IMR-90 (cell line): ENCODE measurements around the gene CAPZA2. TPM values are rescaled to one million over a fixed set of nuclear protein-coding genes. Genes with fewer than 3 reads are reported as not detected.

Source experiments
- ATAC-seq: fragments of 200-7000 bp; cut with Tn5 transposase; 2 replicates; pipeline ENCODE4 v1.9.1; 2020; ENCODE audit warnings: low read depth, mild to moderate bottlenecking, moderate library complexity
- BruUV-seq: library from RNA; stranded (reverse); fragments of 400-500 nt; replicated peaks from 2 replicates; lab custom pipeline; 2021; lab: Mats Ljungman, UMichigan
- CTCF ChIA-PET: fragments of 300-600 bp; formaldehyde crosslinking; extraction: SDS; loops from one replicate; lab custom pipeline; 2021; ENCODE audit warnings: antibody characterized with exemption; lab: Yijun Ruan, JAX
- POLR2A ChIA-PET: fragments of 300-600 bp; sonication (Branson Sonifier 250); formaldehyde crosslinking; loops from one replicate; lab custom pipeline; 2022; ENCODE audit warnings: antibody characterized with exemption; ENCODE audit not compliant: unreplicated experiment; lab: Charles Lee
- DNase-seq: peaks from one replicate; pipeline ENCODE4 v3.0.0; 2013
- H2AFZ ChIP-seq: replicated peaks from 2 replicates; pipeline ENCODE3; 2013; ENCODE audit warnings: low read length, mild to moderate bottlenecking; ENCODE audit not compliant: poor library complexity
- H2AK5ac ChIP-seq: 2 replicates; pipeline ENCODE4 v1.6.1; 2013; ENCODE audit warnings: low read depth, low read length, inconsistent platforms
- H2AK9ac ChIP-seq: replicated peaks from 2 replicates; pipeline ENCODE3; 2013; ENCODE audit warnings: mild to moderate bottlenecking, low read depth, low read length, moderate library complexity; ENCODE audit not compliant: poor library complexity
- H2BK120ac ChIP-seq: 2 replicates; pipeline ENCODE4 v1.6.1; 2013; ENCODE audit warnings: low read depth, low read length, inconsistent platforms
- H2BK15ac ChIP-seq: 3 replicates; pipeline ENCODE4 v1.6.1; 2013; ENCODE audit warnings: low read depth, low read length, inconsistent platforms
- H2BK20ac ChIP-seq: 2 replicates; pipeline ENCODE4 v1.6.1; 2013; ENCODE audit warnings: low read depth, mild to moderate bottlenecking, inconsistent platforms, low read length, moderate library complexity
- H2BK5ac ChIP-seq: 2 replicates; pipeline ENCODE4 v1.6.1; 2013; ENCODE audit warnings: mild to moderate bottlenecking, low read depth, low read length, inconsistent platforms; ENCODE audit not compliant: poor library complexity, severe bottlenecking
- H3K14ac ChIP-seq: replicated peaks from 2 replicates; pipeline ENCODE4 v1.6.1; 2013; ENCODE audit warnings: low read depth, low read length, inconsistent platforms
- H3K18ac ChIP-seq: 2 replicates; pipeline ENCODE4 v1.6.1; 2013; ENCODE audit warnings: low read depth, low read length, control low read depth
- H3K23ac ChIP-seq: 2 replicates; pipeline ENCODE4 v1.6.1; 2013; ENCODE audit warnings: low read depth, low read length, inconsistent platforms
- H3K27ac ChIP-seq: 2 replicates; pipeline ENCODE4 v1.5.1; 2013; ENCODE audit warnings: mild to moderate bottlenecking, control low read depth, low read length; ENCODE audit not compliant: insufficient read depth
- H3K27me3 ChIP-seq: 2 replicates; pipeline ENCODE4 v1.6.1; 2013; ENCODE audit warnings: low read length; ENCODE audit not compliant: control insufficient read depth, insufficient read depth
- H3K36me3 ChIP-seq: 2 replicates; pipeline ENCODE4 v1.6.1; 2013; ENCODE audit warnings: low read length, mixed read lengths; ENCODE audit not compliant: control insufficient read depth, insufficient read depth
- H3K4ac ChIP-seq: 2 replicates; pipeline ENCODE4 v1.6.1; 2013; ENCODE audit warnings: low read depth, low read length, inconsistent platforms
- H3K4me1 ChIP-seq: 2 replicates; pipeline ENCODE4 v1.6.1; 2013; ENCODE audit warnings: low read length, mixed read lengths; ENCODE audit not compliant: control insufficient read depth, insufficient read depth
- H3K4me2 ChIP-seq: 2 replicates; pipeline ENCODE4 v1.6.1; 2013; ENCODE audit warnings: low read depth, mild to moderate bottlenecking, control low read depth, low read length, moderate library complexity
- H3K4me3 ChIP-seq: 2 replicates; pipeline ENCODE4 v1.5.1; 2013; ENCODE audit warnings: low read depth, mild to moderate bottlenecking, control low read depth, low read length, moderate library complexity; ENCODE audit not compliant: insufficient read depth
- H3K56ac ChIP-seq: 2 replicates; pipeline ENCODE4 v1.6.1; 2013; ENCODE audit warnings: low read length, inconsistent platforms; ENCODE audit not compliant: insufficient read depth; ENCODE audit errors: extremely low read depth
- H3K79me1 ChIP-seq, 2 experiments: 2 replicates each; pipeline ENCODE4 v1.6.1; 2013; ENCODE audit warnings: low read length in 2 of 2, inconsistent platforms in 1 of 2, low read depth in 1 of 2
- H3K9ac ChIP-seq: 2 replicates; pipeline ENCODE4 v1.6.1; 2013; ENCODE audit warnings: low read depth, low read length, control low read depth
- H3K9me1 ChIP-seq: 2 replicates; pipeline ENCODE4 v1.6.1; 2013; ENCODE audit warnings: low read length, inconsistent platforms; ENCODE audit not compliant: insufficient read depth
- H3K9me3 ChIP-seq: 2 replicates; pipeline ENCODE4 v1.6.1; 2013; ENCODE audit warnings: low read length; ENCODE audit not compliant: control insufficient read depth, insufficient read depth
- H4K20me1 ChIP-seq: 2 replicates; pipeline ENCODE4 v1.6.1; 2013; ENCODE audit warnings: low read length, inconsistent platforms; ENCODE audit not compliant: insufficient read depth
- H4K5ac ChIP-seq: 2 replicates; pipeline ENCODE4 v1.6.1; 2013; ENCODE audit warnings: mild to moderate bottlenecking, low read depth, low read length, control low read depth
- H4K8ac ChIP-seq, 2 experiments: 2 replicates each; pipeline ENCODE4 v1.6.1; 2013; ENCODE audit warnings: low read depth in 2 of 2, low read length in 2 of 2, control low read depth in 1 of 2, inconsistent platforms in 1 of 2
- H4K91ac ChIP-seq: 2 replicates; pipeline ENCODE4 v1.6.1; 2013; ENCODE audit warnings: low read depth, low read length, inconsistent platforms; ENCODE audit not compliant: insufficient read depth
- BHLHE40 ChIP-seq: fragments of 150-350 bp; IDR thresholded peaks from 2 replicates; pipeline ENCODE4 v1.6.1; 2016; ENCODE audit warnings: mild to moderate bottlenecking, low read depth, low read length
- CEBPB ChIP-seq: IDR thresholded peaks from 2 replicates; pipeline ENCODE4 v1.6.1; 2012; ENCODE audit warnings: low read depth, low read length, improper control_type of control experiment
- CHD1 ChIP-seq: IDR thresholded peaks from 2 replicates; pipeline ENCODE4 v1.6.1; 2012; ENCODE audit warnings: low read depth, low read length, improper control_type of control experiment
- CTCF ChIP-seq: conservative IDR thresholded peaks from 2 replicates; pipeline ENCODE4 v1.5.1; 2012; ENCODE audit warnings: mild to moderate bottlenecking, low read depth, low read length, improper control_type of control experiment
- ELK1 ChIP-seq: fragments of 150-350 bp; IDR thresholded peaks from 2 replicates; pipeline ENCODE4 v1.6.1; 2016; ENCODE audit warnings: low read depth, mild to moderate bottlenecking, low read length, moderate library complexity, borderline replicate concordance
- FOS ChIP-seq: fragments of 150-350 bp; IDR thresholded peaks from 2 replicates; pipeline ENCODE4 v1.6.1; 2016; ENCODE audit warnings: low read depth, low read length
- MAFK ChIP-seq: IDR thresholded peaks from 2 replicates; pipeline ENCODE4 v1.6.1; 2012; ENCODE audit warnings: low read depth, low read length, improper control_type of control experiment
- MAZ ChIP-seq: IDR thresholded peaks from 2 replicates; pipeline ENCODE4 v1.6.1; 2012; ENCODE audit warnings: low read depth, mild to moderate bottlenecking, low read length, improper control_type of control experiment, moderate library complexity, borderline replicate concordance
- MXI1 ChIP-seq: IDR thresholded peaks from 2 replicates; pipeline ENCODE4 v1.6.1; 2012; ENCODE audit warnings: low read depth, mild to moderate bottlenecking, low read length, moderate library complexity, borderline replicate concordance
- NFE2L2 ChIP-seq: fragments of 150-350 bp; IDR thresholded peaks from 2 replicates; pipeline ENCODE4 v1.6.1; 2016; ENCODE audit warnings: low read depth, mild to moderate bottlenecking, low read length
- POLR2A ChIP-seq: IDR thresholded peaks from 2 replicates; pipeline ENCODE4 v1.6.1; 2012; ENCODE audit warnings: mild to moderate bottlenecking, low read depth, low read length
- RAD21 ChIP-seq: IDR thresholded peaks from 2 replicates; pipeline ENCODE4 v1.6.1; 2012; ENCODE audit warnings: low read length, improper control_type of control experiment
- RCOR1 ChIP-seq: IDR thresholded peaks from 2 replicates; pipeline ENCODE4 v1.6.1; 2012; ENCODE audit warnings: mild to moderate bottlenecking, low read length, improper control_type of control experiment; ENCODE audit not compliant: insufficient replicate concordance
- RFX5 ChIP-seq: IDR thresholded peaks from 2 replicates; pipeline ENCODE4 v1.8.0; 2012; ENCODE audit warnings: low read depth, mild to moderate bottlenecking, low read length, moderate library complexity
- SMC3 ChIP-seq: fragments of 150-350 bp; IDR thresholded peaks from 2 replicates; pipeline ENCODE4 v1.6.1; 2016; ENCODE audit warnings: low read depth, mild to moderate bottlenecking, antibody characterized with exemption, low read length, moderate library complexity
- USF2 ChIP-seq: fragments of 150-350 bp; IDR thresholded peaks from 2 replicates; pipeline ENCODE4 v1.6.1; 2017; ENCODE audit warnings: mild to moderate bottlenecking, antibody characterized with exemption, low read length, low read depth
- WGBS, 2 experiments: methylation state at CpG; one replicate each; pipeline versions ENCODE4 v1.1.5 to v1.1.7; 2013; ENCODE audit warnings: missing lambda C conversion rate in 2 of 2; ENCODE audit not compliant: insufficient read length in 1 of 2; ENCODE audit errors: extremely low coverage in 2 of 2; 5-methylcytosine and 5-hydroxymethylcytosine counted together
- dilution Hi-C: fragments of 300-500 bp; cut with HindIII; formaldehyde crosslinking; loops from one replicate; pipeline ENCODE4 v1.14.3; 2018; ENCODE audit warnings: low sequenced_read_pairs; ENCODE audit not compliant: unreplicated experiment
- in situ Hi-C: fragments of 300-500 bp; cut with MboI; formaldehyde crosslinking; loops from 3 replicates; pipeline ENCODE4 v1.14.3; 2019; ENCODE audit warnings: low sequenced_read_pairs, inconsistent platforms, mixed read lengths
- intact Hi-C: fragments of 100-400 bp; cut with micrococcal nuclease; formaldehyde crosslinking; loops from 2 replicates; pipeline ENCODE4 v1.10.0; 2022
- polyA plus RNA-seq, 3 experiments: library from polyadenylated mRNA; depleted of rRNA; stranded (reverse); fragments of >200 nt; gene quantifications; 2 replicates each; pipeline ENCODE4 v1.2.3, GENCODE V29; 2012; ENCODE audit warnings: low replicate concordance in 1 of 3
- total RNA-seq: library from RNA; depleted of rRNA; stranded (reverse); fragments of >200 nt; gene quantifications from 2 replicates; pipeline ENCODE4 v1.2.3, GENCODE V29; 2012

The CAPZA2 gene
- total and polyA plus RNA-seq, 2 of the 4 experiments (the other 2 are of a cell fraction) = 66.6 to 133 TPM

GRCh38 chr7:116940689-116941370, 78.4 kb downstream of the CAPZA2 start:
- no peak overlapping the region for H3K14ac ChIP-seq
- peaks cover 4% of the 10 kb centered on the region for H3K4me1 ChIP-seq
- H2BK5ac ChIP-seq = no peak overlapping the region
- ATAC-seq (peak; percentile 29; the same call in 1 of the 2 replicates), DNase-seq (peak; percentile 22)
- no peak overlapping the region for H2BK120ac ChIP-seq
- no peak overlapping the region for H3K18ac ChIP-seq
- H3K23ac ChIP-seq = no peak overlapping the region
- H2AK9ac ChIP-seq = no peak overlapping the region
- H3K56ac ChIP-seq = no peak overlapping the region
- H3K4ac ChIP-seq = no peak overlapping the region
- TF ChIP-seq CHD1 = no peak
- TF ChIP-seq SMC3 = no peak
- TF ChIP-seq RCOR1 = no peak
- no peak for TF ChIP-seq USF2
- no peak for TF ChIP-seq BHLHE40
- no peak for TF ChIP-seq CEBPB
- TF ChIP-seq NFE2L2 = no peak
- no peak for TF ChIP-seq CTCF
- no peak for TF ChIP-seq ELK1
- TF ChIP-seq MAZ = no peak
- TF ChIP-seq MAFK = no peak
- no peak for TF ChIP-seq RFX5
- TF ChIP-seq POLR2A = no peak
- TF ChIP-seq RAD21 = no peak
- no peak for TF ChIP-seq FOS
- no peak for TF ChIP-seq MXI1
- H3K27ac ChIP-seq = no peak overlapping the region
- dilution Hi-C loops = no loop called here
- BruUV-seq = no TSS peak
- peaks cover under 1% of the 10 kb centered on the region for H3K27me3 ChIP-seq
- H3K9me3 ChIP-seq = no peaks in the 10 kb centered on the region
- no peak overlapping the region for H3K4me3 ChIP-seq
- WGBS, 2 experiments = no CpG with 5 or more reads among the region's 8 CpGs
- H3K9me1 ChIP-seq = 0 out of 2 replicates have a peak, but pooled peaks cover 3% of the 10 kb centered on the region
- H3K4me2 ChIP-seq = no peak overlapping the region
- in situ Hi-C loops = loop anchor here (25.0 kb wide), 1 partner anchor 771 kb away; no protein-coding TSS in a partner anchor
- H4K91ac ChIP-seq = no peak overlapping the region
- intact Hi-C loops = no loop called here
- no peak overlapping the region for H2BK20ac ChIP-seq
- no peaks in the 10 kb centered on the region for H3K79me1 ChIP-seq
- H3K9ac ChIP-seq = no peak overlapping the region
- H2AFZ ChIP-seq = no peak overlapping the region
- no peak overlapping the region for H4K8ac ChIP-seq
- H3K36me3 ChIP-seq = no peaks in the 10 kb centered on the region
- H4K5ac ChIP-seq = no peak overlapping the region
- H2AK5ac ChIP-seq = no peak overlapping the region
- H4K20me1 ChIP-seq = no peaks in the 10 kb centered on the region
- POLR2A ChIA-PET = no interaction called here
- CTCF ChIA-PET = interaction anchor here (0.6 kb wide), 1 partner anchor 311 kb away, joined by 3 read pairs; no protein-coding TSS in a partner anchor
- no peak overlapping the region for H2BK15ac ChIP-seq
